Endodermal cell (in vitro differentiated cells): Measurements from ENCODE around the gene C6orf52. TPM values are rescaled to one million over a fixed set of nuclear protein-coding genes. Genes with fewer than 3 reads are reported as not detected.
"Not testable (repeated sequence)": the region's sequence is repeated elsewhere in the genome, so short reads cannot be mapped to it uniquely, and the experiment has no call there.

Experiments used
- DNase-seq: peaks from one replicate; pipeline ENCODE4 v3.0.0-alpha.2; 2017
- H3K27ac ChIP-seq: 2 replicates; pipeline ENCODE4 v1.5.1; 2013; ENCODE audit warnings: mild to moderate bottlenecking, low read depth, low read length, moderate library complexity
- H3K27me3 ChIP-seq: 2 replicates; pipeline ENCODE4 v1.6.1; 2013; ENCODE audit warnings: mild to moderate bottlenecking, low read length, moderate library complexity; ENCODE audit not compliant: insufficient read depth, control insufficient read depth, poor library complexity, severe bottlenecking
- H3K36me3 ChIP-seq: 2 replicates; pipeline ENCODE4 v1.7.0; 2013; ENCODE audit warnings: mild to moderate bottlenecking, low read length, moderate library complexity; ENCODE audit not compliant: control insufficient read depth, insufficient read depth
- H3K4me1 ChIP-seq: one replicate; pipeline ENCODE4 v1.7.0; 2013; ENCODE audit warnings: low read length; ENCODE audit not compliant: control insufficient read depth, insufficient read depth
- H3K4me3 ChIP-seq: 2 replicates; pipeline ENCODE4 v1.5.1; 2013; ENCODE audit warnings: mild to moderate bottlenecking, low read length, moderate library complexity
- H3K9ac ChIP-seq: 2 replicates; pipeline ENCODE4 v1.6.1; 2013; ENCODE audit warnings: mild to moderate bottlenecking, low read length, moderate library complexity; ENCODE audit not compliant: poor library complexity, severe bottlenecking; ENCODE audit errors: extremely low read depth
- H3K9me3 ChIP-seq: 2 replicates; pipeline ENCODE4 v1.6.1; 2013; ENCODE audit warnings: mild to moderate bottlenecking, low read length, moderate library complexity; ENCODE audit not compliant: control insufficient read depth
- H3K27ac Mint-ChIP-seq: 2 replicates; pipeline ENCODE4 v1.8.0; 2020; ENCODE audit warnings: mixed read lengths
- H3K27me3 Mint-ChIP-seq: 2 replicates; pipeline ENCODE4 v1.8.0; 2021; ENCODE audit warnings: mild to moderate bottlenecking, mixed read lengths; ENCODE audit not compliant: insufficient read depth
- H3K36me3 Mint-ChIP-seq: 2 replicates; pipeline ENCODE4 v1.8.0; 2020; ENCODE audit warnings: low read depth, mixed read lengths
- H3K4me1 Mint-ChIP-seq: 2 replicates; pipeline ENCODE4 v1.8.0; 2020; ENCODE audit warnings: mixed read lengths
- H3K4me3 Mint-ChIP-seq: 2 replicates; pipeline ENCODE4 v1.8.0; 2020; ENCODE audit warnings: mild to moderate bottlenecking, moderate library complexity, mixed read lengths
- H3K9me3 Mint-ChIP-seq: 2 replicates; pipeline ENCODE4 v1.8.0; 2020; ENCODE audit warnings: mild to moderate bottlenecking, mixed read lengths
- CTCF ChIP-seq: fragments of 200-600 bp; sonication (generic); conservative IDR thresholded peaks from 2 replicates; pipeline ENCODE4 v1.5.0; 2021; ENCODE audit warnings: antibody characterized with exemption, mild to moderate bottlenecking
- WGBS, 2 experiments: methylation state at CpG; one replicate each; pipeline versions ENCODE4 v1.1.5 to v1.1.7; 2013; ENCODE audit warnings: missing lambda C conversion rate in 2 of 2, mixed read lengths in 1 of 2; ENCODE audit not compliant: insufficient coverage in 1 of 2, insufficient read length in 1 of 2; 5-methylcytosine and 5-hydroxymethylcytosine counted together
- long read RNA-seq, 4 experiments: library from polyadenylated mRNA in 2 of 4; library from RNA in 1 of 4; library from capped mRNA in 1 of 4; stranded (forward) in 3 of 4; unstranded in 1 of 4; transcript quantifications; one replicate each; pipeline ENCODE4 v2.0.0, GENCODE V29; 2020 to 2021; ENCODE audit warnings: inconsistent platforms in 1 of 4
- polyA plus RNA-seq, 2 experiments: library from polyadenylated mRNA; stranded (reverse); fragments of 50-300 nt; gene quantifications; one replicate each; pipeline ENCODE4 v1.2.3, GENCODE V29; 2013
- total RNA-seq, 2 donors: library from RNA; stranded (reverse); fragmentation: NEBNext Ultra II Directional in 1 of 2; extraction: Animal tissue kit (Norgen Biotek cat#: 25700) in 1 of 2; gene quantifications; 2 replicates in 1 of 2; 3 replicates in 1 of 2; pipeline ENCODE4 v1.2.1, GENCODE V29; 2021

C6orf52 gene
- total RNA-seq, result 1 to 10 TPM; 1.7 to 1.9 TPM
- polyA plus RNA-seq (2013, experiment 1 of 2), result 3.9 TPM
- 3.4 TPM for polyA plus RNA-seq (2013, experiment 2 of 2)
- long read RNA-seq, experiment 1, partial matches to known transcripts, result 0 of 1 reads
- long read RNA-seq, experiment 1, other reads (novel, unspliced or antisense), result 0 of 1 reads
- long read RNA-seq, experiment 2, result 0 reads
- long read RNA-seq, experiment 3, result 0 reads
- long read RNA-seq, experiment 4, result 0 reads

GRCh38 chr6:10694302-10695085 is at the start of gene C6orf52, which contains the start of gene PAK1IP1:
C6orf52 (minus strand) TSS chr6:10694616; CDS start chr6:10687550, 7,066 bp downstream.
PAK1IP1 (plus strand) TSS chr6:10694972; CDS start chr6:10694986, 14 bp downstream.
- Mint-ChIP-seq H3K27ac (peak within 1 kb of the TSS; percentile 100), H3K36me3 (peaks cover 20% of the 10 kb centered on the region), H3K9me3 (peaks cover 4% of the 10 kb centered on the region), H3K4me3 (peak within 1 kb of the TSS; percentile 87), H3K27me3 (no peaks in the 10 kb centered on the region), H3K4me1 (peaks cover 31% of the 10 kb centered on the region)
- DNase-seq, result peak; percentile 96
- Histone ChIP-seq H3K27ac (peak within 1 kb of the TSS; percentile 99), H3K9ac (peak within 1 kb of the TSS; percentile 97), H3K9me3 (peaks cover 9% of the 10 kb centered on the region), H3K27me3 (no peaks in the 10 kb centered on the region), H3K36me3 (peaks cover 31% of the 10 kb centered on the region), H3K4me3 (peak within 1 kb of the TSS; percentile 93), H3K4me1 (no peaks in the 10 kb centered on the region)
- WGBS, 2 experiments, result 0% methylated on average over 14 to 53 of the region's 53 CpGs
- TF ChIP-seq CTCF, result no peak

DNA sequence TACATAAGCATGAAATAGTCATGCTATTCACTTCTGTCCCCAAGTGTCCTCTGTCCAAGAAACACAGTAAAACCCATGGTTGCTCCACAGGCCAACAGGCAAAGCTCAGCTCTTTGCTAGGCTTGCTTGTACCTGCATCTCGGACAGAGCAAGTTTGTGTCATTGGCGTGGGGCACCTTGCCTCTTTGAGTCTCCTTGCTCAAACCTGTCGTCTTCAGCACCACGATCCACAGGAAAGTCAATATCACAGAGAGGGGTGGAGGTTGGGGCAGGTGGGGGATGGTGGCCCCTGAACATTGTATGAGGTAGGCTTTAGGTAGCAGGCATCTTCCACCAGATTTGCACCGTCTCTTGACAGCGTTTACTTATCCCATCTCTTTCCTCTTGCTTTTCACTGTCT is 49.1 kb upstream of the C6orf52 start:
- Histone ChIP-seq H3K4me3 (no peak overlapping the region), H3K27ac (no peak overlapping the region), H3K9me3 (peaks cover 8% of the 10 kb centered on the region), H3K27me3 (no peaks in the 10 kb centered on the region), H3K36me3 (peaks cover 1% of the 10 kb centered on the region), H3K9ac (no peak overlapping the region), H3K4me1 (no peaks in the 10 kb centered on the region)
- H3K27ac Mint-ChIP-seq, result no peak overlapping the region
- H3K9me3 Mint-ChIP-seq, result no peaks in the 10 kb centered on the region
- H3K4me1 Mint-ChIP-seq, result peaks cover 22% of the 10 kb centered on the region
- H3K4me3 Mint-ChIP-seq, result no peak overlapping the region
- DNase-seq, result no peak
- 86% methylated on average over 6 of the region's 6 CpGs; no CpG with 5 or more reads in 1 of the 2 experiments for WGBS, 2 experiments
- H3K36me3 Mint-ChIP-seq, result peaks cover 15% of the 10 kb centered on the region
- H3K27me3 Mint-ChIP-seq, result no peaks in the 10 kb centered on the region
- no peak for TF ChIP-seq CTCF

GRCh38 chr6:10742251-10742650 is 47.8 kb upstream of the C6orf52 start:
- Histone ChIP-seq H3K36me3 (peaks cover 6% of the 10 kb centered on the region), H3K9ac (no peak overlapping the region), H3K4me3 (no peak overlapping the region), H3K4me1 (no peaks in the 10 kb centered on the region), H3K27me3 (no peaks in the 10 kb centered on the region), H3K27ac (no peak overlapping the region), H3K9me3 (peaks cover 8% of the 10 kb centered on the region)
- no peak for DNase-seq
- no peaks in the 10 kb centered on the region for H3K9me3 Mint-ChIP-seq
- peaks cover 20% of the 10 kb centered on the region for H3K4me1 Mint-ChIP-seq
- peaks cover 18% of the 10 kb centered on the region for H3K36me3 Mint-ChIP-seq
- peak overlapping the region; percentile 30 for H3K27ac Mint-ChIP-seq
- 94 to 96% methylated on average over 11 to 12 of the region's 12 CpGs for WGBS, 2 experiments
- H3K4me3 Mint-ChIP-seq, result no peak overlapping the region
- no peaks in the 10 kb centered on the region for H3K27me3 Mint-ChIP-seq
- TF ChIP-seq CTCF, result no peak

GRCh38 chr6:10741643-10742042 is 47.2 kb upstream of the C6orf52 start:
- not testable (repeated sequence) for H3K4me1 ChIP-seq, H3K27me3 ChIP-seq, H3K9me3 Mint-ChIP-seq, H3K9me3 ChIP-seq, DNase-seq, H3K9ac ChIP-seq, H3K27me3 Mint-ChIP-seq, H3K4me3 Mint-ChIP-seq, H3K36me3 ChIP-seq, H3K27ac Mint-ChIP-seq, H3K4me3 ChIP-seq, H3K27ac ChIP-seq
- peaks cover 14% of the 10 kb centered on the region for H3K4me1 Mint-ChIP-seq
- WGBS, 2 experiments, result 93 to 97% methylated on average over 4 of the region's 4 CpGs
- H3K36me3 Mint-ChIP-seq, result peaks cover 18% of the 10 kb centered on the region
